ENCODE measurements around the gene RPL29.

RPL29 gene

DNA sequence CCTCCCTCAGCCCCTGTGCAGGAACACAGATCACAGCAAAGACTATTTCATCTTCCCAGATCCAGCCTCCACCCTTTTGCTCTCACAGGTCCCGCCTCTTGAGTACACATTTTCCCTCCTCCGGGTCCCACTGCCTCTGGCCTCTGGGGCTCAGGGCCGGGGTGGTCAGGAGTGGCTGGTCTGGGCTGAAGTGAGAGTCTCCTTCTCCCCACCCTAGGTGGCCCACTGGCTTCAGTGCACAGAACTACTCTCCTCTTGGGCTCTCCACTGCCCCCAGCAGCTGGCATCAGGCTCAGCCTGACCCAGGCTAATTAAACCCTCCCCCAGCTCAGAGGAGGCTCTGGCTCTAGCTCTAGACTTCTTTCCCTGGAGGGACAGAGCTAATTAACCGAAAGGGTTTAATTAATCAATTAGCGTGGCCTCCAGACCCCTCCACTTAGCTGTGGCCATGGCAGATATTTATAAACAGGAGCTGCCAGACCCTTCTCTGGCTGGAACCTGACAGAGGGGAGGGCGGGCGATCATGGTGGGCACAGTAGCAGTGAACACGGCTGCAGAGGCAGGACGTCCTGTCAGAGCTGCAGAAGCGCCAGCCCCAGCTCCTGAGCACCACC lies 45.5 kb upstream of the RPL29 start:
- no peaks in the 10 kb centered on the region for H3K9me3 ChIP-seq (replicated peaks in 1 of 2; ENCODE audit: control insufficient read depth in 2 of 2, insufficient read depth in 1 of 2, low read depth in 1 of 2, low read length in 2 of 2)

DNA sequence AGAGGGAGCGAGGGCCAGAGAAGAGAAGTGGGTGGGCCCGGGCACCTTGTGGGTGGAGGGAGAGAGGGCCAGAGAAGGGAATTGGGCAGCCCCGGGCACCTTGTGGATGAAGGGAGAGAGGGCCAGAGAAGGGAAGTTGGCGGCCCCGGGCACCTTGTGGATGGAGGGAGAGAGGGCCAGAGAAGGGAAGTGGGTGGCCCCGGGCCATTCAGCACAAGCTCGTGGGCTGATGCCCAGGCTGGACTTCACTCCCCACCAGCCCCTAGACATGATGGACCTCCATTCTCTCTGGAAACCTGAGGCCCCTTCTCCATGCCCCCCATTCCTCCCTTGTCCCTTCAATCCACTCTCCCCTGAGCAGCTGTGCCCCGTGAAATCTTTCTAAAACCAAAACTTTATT lies 44.9 kb upstream of the RPL29 start:
- H4K8ac ChIP-seq (ENCODE audit: low read depth, low read length) = no peak overlapping the region
- no peak overlapping the region for H3K14ac ChIP-seq (ENCODE audit: low read length)
- H2BK120ac ChIP-seq (ENCODE audit: low read depth, low read length) = peak overlapping the region; percentile 74
- no peak overlapping the region for H3K4ac ChIP-seq (ENCODE audit: low read length)
- no peak overlapping the region for H3K4me2 ChIP-seq (ENCODE audit: insufficient read depth, low read length, poor library complexity, severe bottlenecking)
- H3K79me1 ChIP-seq (ENCODE audit: low read depth, low read length) = no peaks in the 10 kb centered on the region
- peaks cover 0 to 63% (median 0%) of the 10 kb centered on the region in 3 experiments for H3K27me3 ChIP-seq (ENCODE audit: control insufficient read depth in 3 of 3, insufficient read depth in 3 of 3, low read depth in 1 of 3, low read length in 3 of 3)
- peak overlapping the region; percentile 57 for H2BK5ac ChIP-seq (ENCODE audit: low read length)
- H3K36me3 ChIP-seq (replicated peaks in 1 of 2; ENCODE audit: control insufficient read depth in 2 of 2, insufficient read depth in 2 of 2, low read length in 2 of 2) = no peaks in the 10 kb centered on the region
- peak overlapping the region; percentile 64 for H4K91ac ChIP-seq (ENCODE audit: low read depth, low read length, poor library complexity)
- H3K4me3 ChIP-seq (ENCODE audit: low read length in 2 of 2) = no peak overlapping the region
- peaks cover 15% of the 10 kb centered on the region in 2 donors for H3K4me1 ChIP-seq (ENCODE audit: control insufficient read depth in 2 of 2, insufficient read depth in 1 of 2, low read depth in 1 of 2, low read length in 2 of 2)
- no CpG with 5 or more reads among the region's 8 CpGs for WGBS, 2 donors (ENCODE audit: extremely low coverage in 2 of 2, insufficient read length in 2 of 2, insufficient replicate concordance in 1 of 2)
- H2AFZ ChIP-seq (ENCODE audit: low read length) = peak overlapping the region; percentile 54
- no peak overlapping the region for H3K27ac ChIP-seq (replicated peaks; ENCODE audit: low read length)
- no peak overlapping the region for H3K23ac ChIP-seq (ENCODE audit: low read depth, low read length, poor library complexity)
- no peaks in the 10 kb centered on the region for H3K9me3 ChIP-seq (replicated peaks in 1 of 2; ENCODE audit: control insufficient read depth in 2 of 2, insufficient read depth in 1 of 2, low read depth in 1 of 2, low read length in 2 of 2)
- H3K9ac ChIP-seq (ENCODE audit: low read depth, low read length, poor library complexity) = peak overlapping the region; percentile 47
- peak overlapping the region; percentile 87 for H2BK15ac ChIP-seq (ENCODE audit: low read length)
- H2BK12ac ChIP-seq (ENCODE audit: low read length) = no peak overlapping the region
- peak overlapping the region; percentile 91 for H3K18ac ChIP-seq (ENCODE audit: low read length)
- peak overlapping the region; percentile 98 for H2AK5ac ChIP-seq (ENCODE audit: low read depth, low read length)
- no peak for DNase-seq (ENCODE audit: low spot score)

More for the DNA sequence above, 45.5 kb upstream of the RPL29 start:
- no peak overlapping the region for H3K27ac ChIP-seq (replicated peaks; ENCODE audit: low read length)
- no peaks in the 10 kb centered on the region for H3K36me3 ChIP-seq (replicated peaks in 1 of 2; ENCODE audit: control insufficient read depth in 2 of 2, insufficient read depth in 2 of 2, low read length in 2 of 2)
- peaks cover 0 to 57% (median 0%) of the 10 kb centered on the region in 3 experiments for H3K27me3 ChIP-seq (ENCODE audit: control insufficient read depth in 3 of 3, insufficient read depth in 3 of 3, low read depth in 1 of 3, low read length in 3 of 3)
- H2BK5ac ChIP-seq (ENCODE audit: low read length) = peak overlapping the region; percentile 57
- no peak overlapping the region for H4K8ac ChIP-seq (ENCODE audit: low read depth, low read length)
- no peak overlapping the region for H3K4me3 ChIP-seq (ENCODE audit: low read length in 2 of 2)
- no peak overlapping the region for H2BK12ac ChIP-seq (ENCODE audit: low read length)
- no peak overlapping the region for H3K23ac ChIP-seq (ENCODE audit: low read depth, low read length, poor library complexity)
- peak overlapping the region; percentile 49 for H3K14ac ChIP-seq (ENCODE audit: low read length)
- H2BK15ac ChIP-seq (ENCODE audit: low read length) = peak overlapping the region; percentile 87
- H2BK120ac ChIP-seq (ENCODE audit: low read depth, low read length) = no peak overlapping the region
- H3K4me2 ChIP-seq (ENCODE audit: insufficient read depth, low read length, poor library complexity, severe bottlenecking) = no peak overlapping the region
- H3K4ac ChIP-seq (ENCODE audit: low read length) = no peak overlapping the region
- no CpG with 5 or more reads among the region's 10 CpGs for WGBS, 2 donors (ENCODE audit: extremely low coverage in 2 of 2, insufficient read length in 2 of 2, insufficient replicate concordance in 1 of 2)
- H3K18ac ChIP-seq (ENCODE audit: low read length) = peak overlapping the region; percentile 73
- H2AK5ac ChIP-seq (ENCODE audit: low read depth, low read length) = no peak overlapping the region
- H4K91ac ChIP-seq (ENCODE audit: low read depth, low read length, poor library complexity) = no peak overlapping the region
- H2AFZ ChIP-seq (ENCODE audit: low read length) = peak overlapping the region; percentile 54
- no peak for DNase-seq (ENCODE audit: low spot score)
- peaks cover 19 to 21% of the 10 kb centered on the region in 2 donors for H3K4me1 ChIP-seq (ENCODE audit: control insufficient read depth in 2 of 2, insufficient read depth in 1 of 2, low read depth in 1 of 2, low read length in 2 of 2)
- H3K79me1 ChIP-seq (ENCODE audit: low read depth, low read length) = no peaks in the 10 kb centered on the region
- no peak overlapping the region for H3K9ac ChIP-seq (ENCODE audit: low read depth, low read length, poor library complexity)

DNA sequence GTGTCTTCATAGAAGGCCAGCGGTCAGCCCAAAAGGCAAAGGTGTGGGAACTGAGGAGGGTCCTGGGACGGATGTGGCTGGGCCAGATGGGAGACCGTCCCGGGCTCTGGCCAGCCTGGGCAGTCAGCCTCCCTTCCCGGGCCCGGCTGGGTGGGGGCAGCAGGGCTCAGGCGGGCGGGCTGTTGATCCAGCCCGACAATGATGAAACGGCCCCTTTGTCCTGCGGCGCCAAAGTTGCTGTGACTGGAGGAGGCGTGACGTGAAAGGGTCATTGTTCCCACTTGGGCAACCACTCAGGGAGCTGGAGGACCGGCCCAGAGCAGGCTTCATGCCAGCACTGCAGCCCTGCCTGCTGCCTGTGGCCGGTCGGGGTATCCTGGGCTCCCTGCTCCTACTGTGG lies 44.2 kb upstream of the RPL29 start:
- no peak overlapping the region for H3K4me2 ChIP-seq (ENCODE audit: insufficient read depth, low read length, poor library complexity, severe bottlenecking)
- H3K36me3 ChIP-seq (replicated peaks in 1 of 2; ENCODE audit: control insufficient read depth in 2 of 2, insufficient read depth in 2 of 2, low read length in 2 of 2) = no peaks in the 10 kb centered on the region
- H2BK120ac ChIP-seq (ENCODE audit: low read depth, low read length) = peak overlapping the region; percentile 74
- DNase-seq (ENCODE audit: low spot score) = no peak
- no peak overlapping the region for H3K4ac ChIP-seq (ENCODE audit: low read length)
- no peak overlapping the region for H2BK5ac ChIP-seq (ENCODE audit: low read length)
- peak overlapping the region; percentile 87 for H2BK15ac ChIP-seq (ENCODE audit: low read length)
- H3K27me3 ChIP-seq (ENCODE audit: control insufficient read depth in 3 of 3, insufficient read depth in 3 of 3, low read depth in 1 of 3, low read length in 3 of 3) = peaks cover 0 to 70% (median 0%) of the 10 kb centered on the region in 3 experiments
- no peak overlapping the region for H3K23ac ChIP-seq (ENCODE audit: low read depth, low read length, poor library complexity)
- H2BK12ac ChIP-seq (ENCODE audit: low read length) = peak overlapping the region; percentile 90
- peak overlapping the region; percentile 86 for H2AFZ ChIP-seq (ENCODE audit: low read length)
- H3K9ac ChIP-seq (ENCODE audit: low read depth, low read length, poor library complexity) = no peak overlapping the region
- no peak overlapping the region for H4K8ac ChIP-seq (ENCODE audit: low read depth, low read length)
- H3K27ac ChIP-seq (replicated peaks; ENCODE audit: low read length) = no peak overlapping the region
- WGBS, 2 donors (ENCODE audit: extremely low coverage in 2 of 2, insufficient read length in 2 of 2, insufficient replicate concordance in 1 of 2) = no CpG with 5 or more reads among the region's 17 CpGs
- H3K4me1 ChIP-seq (ENCODE audit: control insufficient read depth in 2 of 2, insufficient read depth in 1 of 2, low read depth in 1 of 2, low read length in 2 of 2) = peaks cover 10 to 11% of the 10 kb centered on the region in 2 donors
- H2AK5ac ChIP-seq (ENCODE audit: low read depth, low read length) = peak overlapping the region; percentile 98
- peak overlapping the region; percentile 72 for H3K14ac ChIP-seq (ENCODE audit: low read length)
- H3K4me3 ChIP-seq (ENCODE audit: low read length in 2 of 2) = no peak overlapping the region
- peak overlapping the region; percentile 91 for H3K18ac ChIP-seq (ENCODE audit: low read length)
- no peaks in the 10 kb centered on the region for H3K79me1 ChIP-seq (ENCODE audit: low read depth, low read length)
- peak overlapping the region; percentile 64 for H4K91ac ChIP-seq (ENCODE audit: low read depth, low read length, poor library complexity)
- H3K9me3 ChIP-seq (replicated peaks in 1 of 2; ENCODE audit: control insufficient read depth in 2 of 2, insufficient read depth in 1 of 2, low read depth in 1 of 2, low read length in 2 of 2) = no peaks in the 10 kb centered on the region

DNA sequence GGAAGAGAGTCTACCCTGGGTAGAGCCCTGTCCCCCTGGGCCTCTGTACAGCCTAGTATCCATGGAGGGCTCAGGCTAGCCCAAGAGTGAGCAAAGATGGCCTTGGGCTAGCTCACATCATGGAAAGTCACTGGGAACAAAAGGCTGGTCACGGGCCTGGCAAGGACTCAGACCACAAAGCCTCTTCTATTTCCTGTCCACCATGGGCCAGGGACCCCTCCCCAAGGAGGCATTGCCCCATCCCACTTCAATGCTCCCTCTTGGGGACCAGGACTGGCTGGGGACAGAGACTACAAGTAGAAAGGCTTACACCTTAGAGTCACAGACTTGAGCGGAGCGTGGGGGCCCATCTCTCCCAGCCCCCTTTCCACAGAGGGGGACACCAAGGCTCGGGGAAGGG lies 43.7 kb upstream of the RPL29 start:
- peak overlapping the region; percentile 74 for H2BK120ac ChIP-seq (ENCODE audit: low read depth, low read length)
- H3K4me2 ChIP-seq (ENCODE audit: insufficient read depth, low read length, poor library complexity, severe bottlenecking) = no peak overlapping the region
- H3K4ac ChIP-seq (ENCODE audit: low read length) = no peak overlapping the region
- peak overlapping the region; percentile 86 for H2AFZ ChIP-seq (ENCODE audit: low read length)
- H3K79me1 ChIP-seq (ENCODE audit: low read depth, low read length) = no peaks in the 10 kb centered on the region
- H4K91ac ChIP-seq (ENCODE audit: low read depth, low read length, poor library complexity) = no peak overlapping the region
- H4K8ac ChIP-seq (ENCODE audit: low read depth, low read length) = no peak overlapping the region
- H2BK15ac ChIP-seq (ENCODE audit: low read length) = peak overlapping the region; percentile 98
- peak overlapping the region; percentile 1 for H3K18ac ChIP-seq (ENCODE audit: low read length)
- H3K27ac ChIP-seq (replicated peaks; ENCODE audit: low read length) = no peak overlapping the region
- H3K9me3 ChIP-seq (replicated peaks in 1 of 2; ENCODE audit: control insufficient read depth in 2 of 2, insufficient read depth in 1 of 2, low read depth in 1 of 2, low read length in 2 of 2) = no peaks in the 10 kb centered on the region
- no peak overlapping the region for H3K14ac ChIP-seq (ENCODE audit: low read length)
- H2BK5ac ChIP-seq (ENCODE audit: low read length) = no peak overlapping the region
- peak overlapping the region; percentile 98 for H2AK5ac ChIP-seq (ENCODE audit: low read depth, low read length)
- H3K23ac ChIP-seq (ENCODE audit: low read depth, low read length, poor library complexity) = no peak overlapping the region
- H3K27me3 ChIP-seq (ENCODE audit: control insufficient read depth in 3 of 3, insufficient read depth in 3 of 3, low read depth in 1 of 3, low read length in 3 of 3) = peaks cover 0 to 75% (median 0%) of the 10 kb centered on the region in 3 experiments
- peaks cover 10 to 11% of the 10 kb centered on the region in 2 donors for H3K4me1 ChIP-seq (ENCODE audit: control insufficient read depth in 2 of 2, insufficient read depth in 1 of 2, low read depth in 1 of 2, low read length in 2 of 2)
- DNase-seq (ENCODE audit: low spot score) = no peak
- no peaks in the 10 kb centered on the region for H3K36me3 ChIP-seq (replicated peaks in 1 of 2; ENCODE audit: control insufficient read depth in 2 of 2, insufficient read depth in 2 of 2, low read length in 2 of 2)
- no CpG with 5 or more reads among the region's 4 CpGs for WGBS, 2 donors (ENCODE audit: extremely low coverage in 2 of 2, insufficient read length in 2 of 2, insufficient replicate concordance in 1 of 2)
- no peak overlapping the region for H3K4me3 ChIP-seq (ENCODE audit: low read length in 2 of 2)
- peak overlapping the region; percentile 51 for H2BK12ac ChIP-seq (ENCODE audit: low read length)
- H3K9ac ChIP-seq (ENCODE audit: low read depth, low read length, poor library complexity) = no peak overlapping the region
